ENCODE results near the gene NPHP1. TPM values are rescaled to one million over a fixed set of nuclear protein-coding genes. Genes with fewer than 3 reads are reported as not detected.
"Not testable (repeated sequence)": the region's sequence is repeated elsewhere in the genome, so short reads cannot be mapped to it uniquely, and the experiment has no call there.

The NPHP1 gene
- total RNA-seq, 2 donors from 2014 or later = 3.1 to 4.0 TPM

DNA sequence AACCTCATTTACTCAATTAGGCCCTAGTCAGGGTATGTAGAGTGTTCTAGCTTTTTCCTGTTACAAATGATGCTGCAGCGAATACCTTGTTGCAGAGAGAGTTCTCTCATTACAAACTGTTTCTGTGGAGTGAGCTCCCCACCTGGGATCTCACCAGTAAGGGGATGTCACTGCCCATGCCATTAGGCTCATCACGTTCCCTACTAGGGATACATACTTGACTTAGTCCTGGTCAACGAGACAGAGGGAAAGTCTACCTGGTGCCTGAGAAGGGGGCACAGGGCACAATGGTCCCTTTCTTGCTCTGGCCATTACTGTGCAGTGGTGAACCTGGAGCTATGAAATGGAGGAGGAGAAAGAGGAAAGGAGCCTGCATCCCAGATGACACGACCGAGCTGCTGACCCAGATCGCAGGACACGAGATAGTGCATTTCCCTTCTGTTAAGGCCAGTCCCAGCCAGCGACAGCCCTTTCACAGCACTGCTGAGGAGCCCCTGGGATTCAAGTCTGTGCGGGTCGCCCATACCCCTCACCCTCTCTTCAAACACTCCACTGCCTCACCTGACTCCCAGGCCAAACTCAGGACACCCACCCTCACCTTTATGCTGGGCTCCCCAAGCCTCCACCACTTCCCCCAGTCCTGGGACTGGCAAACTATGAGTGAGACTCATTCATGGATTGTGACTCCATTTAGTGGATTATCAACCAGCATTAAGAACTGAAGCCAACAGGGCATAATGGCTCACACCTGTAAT, 105.2 kb downstream of the NPHP1 start:
- no peak overlapping the region for H3K4me3 ChIP-seq
- DNase-seq (ENCODE audit: low spot score) = no peak
- peaks cover 0 to 39% of the 10 kb centered on the region in 2 donors for H3K4me1 ChIP-seq
- no peaks in the 10 kb centered on the region for H3K9me3 ChIP-seq
- H3K36me3 ChIP-seq = no peaks in the 10 kb centered on the region
- no peaks in the 10 kb centered on the region for H3K27me3 ChIP-seq
- H3K27ac ChIP-seq = peak overlapping the region in 1 of 2 donors; percentile 29
- TF ChIP-seq, protein P1, sequence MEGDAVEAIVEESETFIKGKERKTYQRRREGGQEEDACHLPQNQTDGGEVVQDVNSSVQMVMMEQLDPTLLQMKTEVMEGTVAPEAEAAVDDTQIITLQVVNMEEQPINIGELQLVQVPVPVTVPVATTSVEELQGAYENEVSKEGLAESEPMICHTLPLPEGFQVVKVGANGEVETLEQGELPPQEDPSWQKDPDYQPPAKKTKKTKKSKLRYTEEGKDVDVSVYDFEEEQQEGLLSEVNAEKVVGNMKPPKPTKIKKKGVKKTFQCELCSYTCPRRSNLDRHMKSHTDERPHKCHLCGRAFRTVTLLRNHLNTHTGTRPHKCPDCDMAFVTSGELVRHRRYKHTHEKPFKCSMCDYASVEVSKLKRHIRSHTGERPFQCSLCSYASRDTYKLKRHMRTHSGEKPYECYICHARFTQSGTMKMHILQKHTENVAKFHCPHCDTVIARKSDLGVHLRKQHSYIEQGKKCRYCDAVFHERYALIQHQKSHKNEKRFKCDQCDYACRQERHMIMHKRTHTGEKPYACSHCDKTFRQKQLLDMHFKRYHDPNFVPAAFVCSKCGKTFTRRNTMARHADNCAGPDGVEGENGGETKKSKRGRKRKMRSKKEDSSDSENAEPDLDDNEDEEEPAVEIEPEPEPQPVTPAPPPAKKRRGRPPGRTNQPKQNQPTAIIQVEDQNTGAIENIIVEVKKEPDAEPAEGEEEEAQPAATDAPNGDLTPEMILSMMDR (IDR thresholded peaks at IDR 0.05) = no peak

DNA sequence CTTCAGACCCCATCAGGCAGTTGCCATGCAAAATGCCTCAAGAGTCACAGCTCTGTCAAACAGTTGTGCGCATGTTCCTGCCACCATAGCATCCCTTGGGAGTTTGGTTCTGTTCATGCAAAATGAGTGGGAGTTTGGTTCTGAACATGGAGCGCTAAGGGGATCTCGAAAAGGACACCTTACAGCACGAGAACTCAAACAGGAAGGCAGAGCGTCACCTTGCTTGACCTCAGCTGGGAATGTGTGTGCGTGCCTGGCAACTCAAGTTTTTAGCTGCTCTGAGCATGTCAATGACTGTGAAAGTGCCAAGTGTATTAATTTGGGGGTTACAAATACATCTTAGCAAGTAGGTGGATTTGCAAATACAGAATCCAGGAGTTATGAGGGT, 105.8 kb downstream of the NPHP1 start:
- Histone ChIP-seq H3K36me3 (no peaks in the 10 kb centered on the region), H3K4me3 (no peak overlapping the region), H3K27ac (no peak overlapping the region), H3K4me1 (peaks cover 0 to 39% of the 10 kb centered on the region in 2 donors), H3K27me3 (no peaks in the 10 kb centered on the region), H3K9me3 (no peaks in the 10 kb centered on the region)
- no peak for DNase-seq (ENCODE audit: low spot score)
- TF ChIP-seq, protein P1 (IDR thresholded peaks at IDR 0.05) = no peak

DNA sequence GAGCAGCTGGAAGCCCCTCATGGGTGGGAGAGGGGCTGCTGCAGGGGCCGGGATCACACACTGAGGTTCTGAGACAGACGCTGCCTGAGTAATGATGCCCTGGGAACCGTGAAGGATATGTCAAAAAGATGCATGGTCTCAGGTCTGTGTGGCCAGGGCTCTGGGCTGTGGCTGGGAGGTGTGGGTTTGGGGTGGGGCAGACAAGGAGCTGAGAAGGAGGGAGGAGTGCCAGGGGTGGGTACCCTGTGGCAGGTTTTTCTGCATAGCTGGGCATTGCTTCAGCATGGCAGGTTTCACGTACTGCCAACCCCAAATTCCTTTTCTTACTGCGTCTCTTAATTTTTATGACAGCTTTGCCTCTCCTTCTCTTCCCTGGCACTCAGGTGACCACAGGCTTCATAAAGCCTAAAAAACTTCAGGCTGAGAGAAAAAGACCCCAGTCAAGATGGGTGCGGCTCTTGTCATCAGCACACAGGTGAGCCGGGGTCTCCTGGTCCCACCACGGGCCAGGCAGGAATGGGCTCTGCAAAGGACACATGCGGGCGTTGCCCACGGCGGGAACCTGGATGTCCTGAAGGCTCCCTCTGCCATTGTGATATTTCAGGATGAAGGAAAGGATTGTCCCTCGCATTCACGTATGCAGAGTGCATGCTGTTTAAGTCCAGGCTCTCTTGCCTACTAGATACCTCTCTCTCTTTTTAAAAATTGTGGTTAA, 107.2 kb downstream of the NPHP1 start:
- DNase-seq (ENCODE audit: low spot score) = no peak
- Histone ChIP-seq H3K9me3 (no peaks in the 10 kb centered on the region), H3K27me3 (no peaks in the 10 kb centered on the region), H3K27ac (no peak overlapping the region), H3K36me3 (no peaks in the 10 kb centered on the region), H3K4me3 (no peak overlapping the region), H3K4me1 (peaks cover 0 to 37% of the 10 kb centered on the region in 2 donors)
- TF ChIP-seq, protein P1 (IDR thresholded peaks at IDR 0.05) = no peak

DNA sequence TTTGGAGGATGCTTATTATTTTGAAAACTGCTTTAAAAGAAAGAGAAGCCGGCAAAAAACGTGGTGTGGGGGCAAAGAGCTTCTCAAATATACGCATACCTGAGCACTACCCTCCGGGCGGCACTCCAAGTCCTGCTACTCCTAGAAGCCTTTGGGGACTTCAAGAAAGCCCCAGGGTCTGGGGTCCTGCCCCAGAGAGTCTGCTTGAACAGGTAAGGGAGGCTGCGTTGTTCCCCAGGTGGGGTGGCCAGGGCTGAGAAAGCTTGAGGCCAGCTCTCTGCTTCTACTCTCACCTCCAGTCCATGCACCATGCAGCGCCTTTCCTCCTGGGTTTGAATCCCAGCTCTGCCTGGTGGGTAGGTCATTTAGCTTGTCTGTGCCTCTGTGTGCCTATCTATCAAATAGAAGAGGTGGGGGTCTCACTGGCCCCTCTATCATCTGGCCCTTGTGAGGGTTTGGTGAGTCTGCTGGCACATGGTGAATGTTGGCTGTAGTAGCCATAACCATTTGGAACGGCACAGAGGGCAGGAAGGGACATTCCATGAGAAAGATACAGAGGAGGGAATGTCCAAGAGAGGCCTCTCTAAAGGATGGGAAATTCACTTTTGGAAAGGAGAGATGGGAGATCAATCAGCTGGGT, 108.7 kb downstream of the NPHP1 start:
- no peaks in the 10 kb centered on the region for H3K9me3 ChIP-seq
- H3K4me3 ChIP-seq = no peak overlapping the region
- no peaks in the 10 kb centered on the region for H3K36me3 ChIP-seq
- peaks cover 0 to 21% of the 10 kb centered on the region in 2 donors for H3K4me1 ChIP-seq
- H3K27me3 ChIP-seq = no peaks in the 10 kb centered on the region
- TF ChIP-seq, protein P1 (IDR thresholded peaks at IDR 0.05) = no peak
- DNase-seq (ENCODE audit: low spot score) = peak; percentile 56
- H3K27ac ChIP-seq = no peak overlapping the region

DNA sequence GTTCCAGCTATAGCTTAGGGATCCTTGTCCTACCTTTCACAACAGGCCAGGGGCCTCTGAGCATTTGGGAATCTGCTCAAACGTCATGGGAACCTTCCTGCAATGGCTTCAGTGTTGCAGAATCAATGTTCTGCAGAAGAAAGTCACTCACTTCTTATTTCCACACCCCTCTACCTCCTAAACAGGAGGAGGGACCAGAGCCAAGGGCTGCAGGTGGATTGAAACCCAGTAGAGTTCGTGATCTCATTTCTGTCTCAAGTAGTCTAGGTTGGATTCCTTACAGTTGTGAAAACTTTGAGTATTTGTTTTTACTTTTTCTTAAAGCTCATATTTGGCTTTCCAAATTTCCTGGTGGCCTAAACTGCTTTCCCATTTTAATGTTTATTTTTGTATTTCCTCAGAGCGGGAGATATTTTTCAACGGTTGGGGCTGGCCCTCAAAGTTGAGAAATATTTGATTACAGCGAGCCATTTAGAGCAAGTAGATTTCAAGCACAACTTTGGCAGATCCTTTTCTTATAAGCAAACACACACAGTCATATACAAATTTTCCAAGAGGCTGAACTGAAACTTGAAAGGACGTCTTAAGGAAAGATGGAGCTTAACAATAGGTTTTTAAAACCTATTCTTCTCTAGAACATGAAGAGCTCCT, 109.8 kb downstream of the NPHP1 start:
- H3K36me3 ChIP-seq, H3K27me3 ChIP-seq, H3K9me3 ChIP-seq, H3K4me3 ChIP-seq: not testable (repeated sequence)
- peaks cover 0 to 11% of the 10 kb centered on the region in 2 donors for H3K4me1 ChIP-seq
- peak; percentile 58 for DNase-seq (ENCODE audit: low spot score)
- peak overlapping the region in 1 of 2 donors; percentile 41 for H3K27ac ChIP-seq

DNA sequence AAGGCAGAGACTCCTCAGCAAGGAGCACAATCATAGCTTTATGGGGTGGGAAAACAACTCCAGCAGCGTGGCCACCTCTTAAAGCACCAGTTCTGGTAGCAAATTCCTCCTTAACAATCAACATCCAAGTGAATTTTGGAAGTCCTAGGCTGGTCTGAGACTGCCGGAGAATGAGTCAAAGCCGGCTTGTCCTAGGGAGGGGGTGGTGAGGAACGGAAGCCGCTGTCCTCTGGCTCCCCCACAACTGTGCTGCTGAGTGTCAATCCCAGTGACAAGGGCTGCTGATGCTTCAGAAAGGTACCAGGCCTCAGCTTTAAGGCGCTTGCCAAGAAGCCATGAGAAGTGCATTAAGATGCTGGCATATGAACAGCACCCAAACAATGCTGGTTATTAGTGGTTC, 110.9 kb downstream of the NPHP1 start:
- not testable (repeated sequence) for DNase-seq (ENCODE audit: low spot score); H3K4me3 ChIP-seq

DNA sequence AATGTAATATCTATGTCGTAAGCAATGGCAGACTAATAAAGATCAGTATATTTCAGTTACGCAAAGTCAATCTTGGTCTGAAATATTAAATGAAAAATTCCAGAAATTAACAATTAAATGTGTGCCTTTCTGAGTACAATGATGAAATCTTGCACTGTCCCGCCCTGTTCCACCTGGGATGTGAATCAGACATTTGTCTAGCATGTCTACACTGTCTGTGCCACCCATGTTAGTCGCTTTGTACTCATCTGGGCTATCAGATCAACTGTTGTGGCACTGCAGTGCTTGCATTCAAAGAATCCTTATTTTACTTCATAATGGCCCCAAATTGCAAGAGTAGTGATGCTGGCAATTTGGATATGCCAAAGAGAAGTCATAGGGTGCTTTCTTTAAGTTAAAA, 114.6 kb downstream of the NPHP1 start:
- not testable (repeated sequence) for H3K36me3 ChIP-seq; H3K9me3 ChIP-seq; H3K4me3 ChIP-seq; H3K27ac ChIP-seq; H3K27me3 ChIP-seq; DNase-seq (ENCODE audit: low spot score); H3K4me1 ChIP-seq

More for the DNA sequence above, 110.9 kb downstream of the NPHP1 start:
- H3K9me3 ChIP-seq, H3K27ac ChIP-seq, H3K36me3 ChIP-seq, H3K4me1 ChIP-seq, H3K27me3 ChIP-seq: not testable (repeated sequence)

DNA sequence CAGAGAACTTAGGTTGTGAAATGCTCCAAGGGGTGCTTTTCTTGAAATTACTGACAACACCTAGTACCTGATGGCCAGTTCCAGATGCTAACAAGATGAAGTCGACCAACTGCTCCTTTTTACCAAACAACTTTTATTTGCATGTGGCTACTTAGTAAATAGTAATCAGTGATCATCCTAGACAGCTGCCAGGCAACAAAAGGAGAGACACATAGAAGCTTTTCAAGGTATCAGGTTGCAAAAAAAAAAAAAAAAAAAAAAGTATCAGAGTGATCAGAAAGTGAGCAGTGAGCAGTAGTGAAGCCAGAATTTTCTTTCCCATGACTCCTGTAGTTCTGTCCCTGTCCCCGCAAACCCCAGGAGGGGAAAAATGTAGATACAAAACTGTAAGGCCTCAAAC, 121.1 kb downstream of the NPHP1 start:
- not testable (repeated sequence) for H3K27ac ChIP-seq; H3K9me3 ChIP-seq; H3K4me1 ChIP-seq; H3K36me3 ChIP-seq; H3K4me3 ChIP-seq; DNase-seq (ENCODE audit: low spot score); H3K27me3 ChIP-seq

DNA sequence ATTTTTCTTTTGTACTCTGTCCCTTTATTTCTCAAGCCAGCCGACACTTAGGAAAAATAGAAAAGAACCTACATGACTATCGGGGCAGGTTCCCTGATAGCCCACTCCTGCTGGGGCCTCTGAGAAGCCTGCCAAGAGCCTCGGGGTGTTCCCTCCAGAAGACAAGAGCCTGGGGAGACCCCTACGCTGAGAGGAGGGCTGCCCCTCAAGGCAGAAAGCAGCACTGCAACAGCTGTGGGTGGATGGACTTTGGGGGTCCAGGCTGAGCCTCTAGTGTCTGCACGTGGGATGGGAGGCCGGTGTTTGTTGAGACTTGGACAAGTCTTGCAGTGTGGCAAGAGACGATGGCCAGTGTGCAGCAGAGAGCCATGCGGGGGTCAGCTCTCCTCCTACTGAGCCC, 121.7 kb downstream of the NPHP1 start:
- not testable (repeated sequence) for H3K4me3 ChIP-seq; H3K9me3 ChIP-seq; H3K27ac ChIP-seq; H3K36me3 ChIP-seq; DNase-seq (ENCODE audit: low spot score); H3K4me1 ChIP-seq; H3K27me3 ChIP-seq

DNA sequence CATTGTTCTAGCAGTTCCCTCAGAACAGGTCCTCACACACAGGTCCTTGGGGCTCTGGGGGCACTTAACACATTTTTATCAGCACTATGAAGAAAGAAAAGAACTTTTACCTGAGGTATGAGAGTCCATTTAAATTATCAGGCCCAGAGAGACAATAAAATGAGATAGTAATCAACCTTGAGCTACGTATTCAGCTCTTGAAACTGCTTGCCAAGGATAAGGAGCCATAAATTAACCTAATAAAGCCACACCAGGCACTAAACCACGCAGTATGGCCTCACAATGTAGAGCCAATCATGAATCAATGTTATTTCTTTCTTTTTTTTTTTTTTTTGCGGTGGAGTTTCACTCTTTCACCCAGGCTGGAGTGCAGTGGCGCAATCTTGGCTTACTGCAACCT, 126.7 kb downstream of the NPHP1 start:
- H3K27me3 ChIP-seq; H3K9me3 ChIP-seq; H3K27ac ChIP-seq; DNase-seq (ENCODE audit: low spot score); H3K36me3 ChIP-seq; H3K4me3 ChIP-seq; H3K4me1 ChIP-seq: not testable (repeated sequence)

All from right atrium auricular region (tissue), 2 donors.